PC-9 (cell line): ENCODE data around the gene ABCA7. TPM values are rescaled to one million over a fixed set of nuclear protein-coding genes. Genes with fewer than 3 reads are reported as not detected.
A peak's percentile ranks its signal among the peaks of the same experiment; 100 is the strongest.

Experiments
- BruUV-seq: library from RNA; stranded (reverse); fragments of 400-500 nt; replicated peaks from 2 replicates; lab custom pipeline; 2021; lab: Mats Ljungman, UMichigan
- CTCF ChIA-PET: fragments of 300-600 bp; sonication (Branson Sonifier 250); formaldehyde crosslinking; loops from one replicate; lab custom pipeline; 2022; ENCODE audit warnings: antibody characterized with exemption; lab: Charles Lee
- POLR2A ChIA-PET: fragments of 300-600 bp; sonication (Branson Sonifier 250); formaldehyde crosslinking; loops from one replicate; lab custom pipeline; 2022; ENCODE audit warnings: antibody characterized with exemption; ENCODE audit not compliant: unreplicated experiment; lab: Charles Lee
- DNase-seq, 2 experiments: peaks; one replicate each; pipeline versions ENCODE4 v3.0.0 to v3.0.0-alpha.2; 2015 to 2022; ENCODE audit warnings: mixed read lengths in 1 of 2
- H2AFZ ChIP-seq: fragments of 200-600 bp; sonication (generic); 2 replicates; pipeline ENCODE4 v1.8.1; 2017; ENCODE audit warnings: antibody characterized with exemption
- H3F3A ChIP-seq: fragments of 200-600 bp; sonication (generic); 2 replicates; pipeline ENCODE4 v1.8.1; 2017; ENCODE audit warnings: antibody characterized with exemption, mild to moderate bottlenecking, low read depth; ENCODE audit not compliant: insufficient read depth
- H3K27ac ChIP-seq: fragments of 200-600 bp; sonication (generic); 2 replicates; pipeline ENCODE4 v1.6.1; 2016; ENCODE audit warnings: mixed run types
- H3K27me3 ChIP-seq: fragments of 200-600 bp; sonication (generic); 2 replicates; pipeline ENCODE4 v1.6.1; 2016; ENCODE audit warnings: low read depth, mixed run types; ENCODE audit not compliant: insufficient read depth
- H3K36me3 ChIP-seq: fragments of 200-600 bp; sonication (generic); 2 replicates; pipeline ENCODE4 v1.6.1; 2016; ENCODE audit warnings: low read depth, mixed run types
- H3K4me1 ChIP-seq: fragments of 200-600 bp; sonication (generic); replicated peaks from 2 replicates; pipeline ENCODE4 v1.6.1; 2016; ENCODE audit warnings: mixed run types; ENCODE audit not compliant: insufficient read depth
- H3K4me2 ChIP-seq: fragments of 200-600 bp; sonication (generic); 2 replicates; pipeline ENCODE4 v1.6.1; 2017; ENCODE audit warnings: mixed run types
- H3K4me3 ChIP-seq: fragments of 200-600 bp; sonication (generic); 2 replicates; pipeline ENCODE4 v1.6.1; 2016; ENCODE audit warnings: mixed run types
- H3K79me2 ChIP-seq: fragments of 200-600 bp; sonication (generic); 2 replicates; pipeline ENCODE4 v1.6.1; 2017; ENCODE audit warnings: low read depth, mixed run types
- H3K9me2 ChIP-seq: fragments of 200-600 bp; sonication (generic); 2 replicates; pipeline ENCODE4 v1.8.1; 2017; ENCODE audit warnings: mild to moderate bottlenecking; ENCODE audit not compliant: insufficient read depth
- H3K9me3 ChIP-seq: fragments of 200-600 bp; sonication (generic); 2 replicates; pipeline ENCODE4 v1.8.1; 2016; ENCODE audit warnings: low read depth; ENCODE audit not compliant: insufficient read depth
- H4K20me1 ChIP-seq: fragments of 200-600 bp; sonication (generic); 2 replicates; pipeline ENCODE4 v1.8.1; 2017; ENCODE audit not compliant: insufficient read depth
- EZH2 ChIP-seq: fragments of 200-600 bp; sonication (generic); IDR thresholded peaks from 2 replicates; pipeline ENCODE4 v1.8.0; 2017; ENCODE audit warnings: antibody characterized with exemption, low read depth
- intact Hi-C: fragments of 100-400 bp; cut with micrococcal nuclease; formaldehyde crosslinking; loops from one replicate; pipeline ENCODE4 v1.10.0; 2022; ENCODE audit not compliant: unreplicated experiment
- total RNA-seq: library from RNA; stranded (reverse); gene quantifications from 2 replicates; pipeline ENCODE4 v1.2.3, GENCODE V29; 2021
- TF ChIP-seq, protein P1 (sequence below): fragments of 200-600 bp; sonication (generic); conservative IDR thresholded peaks from 2 replicates; pipeline ENCODE4 v1.6.1; 2017; ENCODE audit warnings: mixed run types, antibody characterized with exemption, mild to moderate bottlenecking, moderate library complexity

ABCA7 gene
- total RNA-seq, 1 experiment from 2014 or later = 29.9 TPM

DNA sequence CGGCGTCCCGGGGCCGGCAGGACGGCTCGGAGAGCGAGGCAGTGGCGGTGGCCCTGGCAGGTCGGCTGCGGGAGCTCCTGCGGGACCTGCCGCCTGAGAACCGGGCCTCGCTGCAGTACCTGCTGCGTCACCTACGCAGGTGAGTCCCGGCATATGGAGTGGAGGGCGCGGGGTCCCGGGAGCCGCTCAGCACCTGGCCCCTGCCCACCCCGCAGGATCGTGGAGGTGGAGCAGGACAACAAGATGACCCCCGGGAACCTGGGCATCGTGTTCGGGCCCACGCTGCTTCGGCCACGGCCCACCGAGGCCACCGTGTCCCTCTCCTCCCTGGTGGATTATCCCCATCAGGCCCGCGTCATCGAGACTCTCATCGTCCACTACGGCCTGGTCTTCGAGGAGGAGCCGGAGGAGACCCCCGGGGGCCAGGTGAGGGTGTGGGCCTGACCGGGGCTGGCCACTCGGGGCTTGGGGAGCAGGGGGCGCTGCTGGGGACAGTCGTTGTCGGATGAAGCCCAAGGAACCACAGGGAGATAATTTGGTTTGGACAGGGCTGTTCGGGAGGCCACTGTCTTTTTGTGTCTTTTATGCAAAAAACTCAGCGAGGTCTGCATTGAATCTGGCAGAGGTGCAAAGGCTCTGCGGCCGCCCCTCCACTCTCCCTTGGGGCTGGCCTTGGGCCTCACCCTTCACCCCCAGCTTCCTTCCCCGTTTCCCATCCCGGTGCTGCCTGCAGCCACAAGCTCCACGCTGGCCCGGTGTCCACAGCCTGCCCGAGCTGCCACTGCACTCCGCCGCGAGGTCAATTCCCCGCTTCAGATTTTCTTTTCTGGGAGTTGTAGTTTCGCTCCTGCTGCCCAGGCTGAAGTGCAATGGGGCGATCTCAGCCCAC, 43.3 kb downstream of the ABCA7 start:
- CTCF ChIA-PET = no interaction called here
- H3K27ac ChIP-seq = no peak overlapping the region

GRCh38 chr19:1084024-1084868, 44.3 kb downstream of the ABCA7 start:
- Histone ChIP-seq H3K9me3 (no peaks in the 10 kb centered on the region), H3F3A (peaks cover 7% of the 10 kb centered on the region; the same call in 1 of the 2 replicates), H3K36me3 (0 out of 2 replicates have a peak, but pooled peaks cover under 1% of the 10 kb centered on the region), H3K9me2 (no peaks in the 10 kb centered on the region), H2AFZ (no peak overlapping the region), H3K4me2 (no peak overlapping the region), H3K4me1 (no peaks in the 10 kb centered on the region), H3K27me3 (no peaks in the 10 kb centered on the region), H3K79me2 (no peaks in the 10 kb centered on the region), H3K4me3 (no peak overlapping the region), H4K20me1 (no peaks in the 10 kb centered on the region), H3K27ac (no peak overlapping the region)
- no peak for DNase-seq
- ChIA-PET CTCF (interaction anchor here (0.6 kb wide), 1 partner anchor 206 kb away, joined by 3 read pairs; no protein-coding TSS in a partner anchor), POLR2A (no interaction called here)
- no TSS peak for BruUV-seq
- intact Hi-C loops = no loop called here
- TF ChIP-seq EZH2 = no peak
- TF ChIP-seq, protein P1, sequence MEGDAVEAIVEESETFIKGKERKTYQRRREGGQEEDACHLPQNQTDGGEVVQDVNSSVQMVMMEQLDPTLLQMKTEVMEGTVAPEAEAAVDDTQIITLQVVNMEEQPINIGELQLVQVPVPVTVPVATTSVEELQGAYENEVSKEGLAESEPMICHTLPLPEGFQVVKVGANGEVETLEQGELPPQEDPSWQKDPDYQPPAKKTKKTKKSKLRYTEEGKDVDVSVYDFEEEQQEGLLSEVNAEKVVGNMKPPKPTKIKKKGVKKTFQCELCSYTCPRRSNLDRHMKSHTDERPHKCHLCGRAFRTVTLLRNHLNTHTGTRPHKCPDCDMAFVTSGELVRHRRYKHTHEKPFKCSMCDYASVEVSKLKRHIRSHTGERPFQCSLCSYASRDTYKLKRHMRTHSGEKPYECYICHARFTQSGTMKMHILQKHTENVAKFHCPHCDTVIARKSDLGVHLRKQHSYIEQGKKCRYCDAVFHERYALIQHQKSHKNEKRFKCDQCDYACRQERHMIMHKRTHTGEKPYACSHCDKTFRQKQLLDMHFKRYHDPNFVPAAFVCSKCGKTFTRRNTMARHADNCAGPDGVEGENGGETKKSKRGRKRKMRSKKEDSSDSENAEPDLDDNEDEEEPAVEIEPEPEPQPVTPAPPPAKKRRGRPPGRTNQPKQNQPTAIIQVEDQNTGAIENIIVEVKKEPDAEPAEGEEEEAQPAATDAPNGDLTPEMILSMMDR = no peak

More for the DNA sequence above, 43.3 kb downstream of the ABCA7 start:
- Histone ChIP-seq H3K9me3 (no peaks in the 10 kb centered on the region), H3K36me3 (no peaks in the 10 kb centered on the region), H3F3A (peaks cover 7% of the 10 kb centered on the region; the same call in 1 of the 2 replicates), H2AFZ (no peak overlapping the region), H3K4me2 (peak overlapping the region; percentile 79; the same call in 1 of the 2 replicates), H3K79me2 (no peaks in the 10 kb centered on the region), H4K20me1 (no peaks in the 10 kb centered on the region), H3K9me2 (no peaks in the 10 kb centered on the region), H3K27me3 (no peaks in the 10 kb centered on the region), H3K4me1 (no peaks in the 10 kb centered on the region), H3K4me3 (peak overlapping the region; percentile 53; the same call in 1 of the 2 replicates)
- no peak for DNase-seq
- POLR2A ChIA-PET = interaction anchor here (0.6 kb wide), 1 partner anchor 45 kb away, joined by 3 read pairs; no protein-coding TSS in a partner anchor
- TF ChIP-seq EZH2 = no peak
- TF ChIP-seq, protein P1 = no peak
- intact Hi-C loops = no loop called here
- BruUV-seq = no TSS peak

DNA sequence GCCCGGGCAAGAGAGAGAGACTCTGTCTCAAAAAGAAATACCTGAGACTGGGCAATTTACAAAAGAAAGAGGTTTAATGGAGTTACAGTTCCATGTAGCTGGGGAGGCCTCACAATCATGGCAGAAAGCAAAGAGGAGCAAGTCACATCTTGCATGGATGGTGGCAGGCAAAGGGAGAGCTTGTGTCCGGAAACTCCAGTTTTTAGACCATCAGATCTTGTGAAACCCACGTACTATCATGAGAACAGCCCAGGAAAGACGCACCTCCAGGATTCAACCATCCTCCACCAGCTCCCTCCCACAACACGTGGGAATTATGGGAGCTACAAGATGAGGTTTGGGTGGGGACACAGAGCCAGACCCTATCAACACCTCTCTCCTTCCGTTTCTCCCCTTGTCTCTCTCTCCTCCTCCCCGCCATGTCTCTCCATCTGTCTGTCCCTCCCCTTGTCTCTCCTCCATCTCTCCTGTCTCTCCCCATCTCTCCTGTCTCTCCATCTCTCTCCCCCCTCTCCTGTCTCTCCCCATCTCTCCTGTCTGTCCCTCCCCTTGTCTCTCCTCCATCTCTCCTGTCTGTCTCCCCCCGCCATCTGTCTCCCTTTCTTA, 45.2 kb downstream of the ABCA7 start:
- BruUV-seq = no TSS peak
- no peak overlapping the region for H3K27ac ChIP-seq
- no peak overlapping the region for H2AFZ ChIP-seq
- DNase-seq = no peak
- H3F3A ChIP-seq = peaks cover 7% of the 10 kb centered on the region; the same call in 1 of the 2 replicates
- no peaks in the 10 kb centered on the region for H3K4me1 ChIP-seq
- no peaks in the 10 kb centered on the region for H3K79me2 ChIP-seq
- H3K9me3 ChIP-seq = no peaks in the 10 kb centered on the region
- H3K4me3 ChIP-seq = no peak overlapping the region
- no peaks in the 10 kb centered on the region for H3K27me3 ChIP-seq
- intact Hi-C loops = no loop called here
- TF ChIP-seq, protein P1 = no peak
- TF ChIP-seq EZH2 = no peak
- H3K9me2 ChIP-seq = no peaks in the 10 kb centered on the region
- ChIA-PET POLR2A (no interaction called here), CTCF (no interaction called here)
- H3K36me3 ChIP-seq = 0 out of 2 replicates have a peak, but pooled peaks cover 3% of the 10 kb centered on the region
- no peaks in the 10 kb centered on the region for H4K20me1 ChIP-seq
- no peak overlapping the region for H3K4me2 ChIP-seq
